ENCODE data around the gene OPCML.

- TF ChIP-seq CTCF (conservative IDR thresholded peaks at IDR 0.05 in 1 of 2, IDR thresholded peaks at IDR 0.05 in 1 of 2; ENCODE audit: extremely low read depth in 1 of 2, insufficient read depth in 1 of 2, low read depth in 1 of 2, low read length in 2 of 2) (no peak), EZH2 (IDR thresholded peaks at IDR 0.05; ENCODE audit: borderline replicate concordance, low read length) (no peak)
Observed at GRCh38 chr11:132587716-132588115, 944.6 kb downstream of the OPCML start.

All from mammary epithelial cell (primary cell).